Tongue (tissue), 2 donors: ENCODE results near the gene TNFRSF6B. TPM values are rescaled to one million over a fixed set of nuclear protein-coding genes. Genes with fewer than 3 reads are reported as not detected.
"Not testable (repeated sequence)": the region's sequence is repeated elsewhere in the genome, so short reads cannot be mapped to it uniquely, and the experiment has no call there.

Experiments used
- DNase-seq: peaks from one replicate; pipeline ENCODE4 v3.0.0-alpha.2; 2015
- total RNA-seq: library from RNA; depleted of rRNA; stranded (reverse); fragments of >200 nt; gene quantifications from one replicate; pipeline ENCODE4 v1.2.3, GENCODE V29; 2014

TNFRSF6B gene
- total RNA-seq, 1 donor from 2014 or later, result 1.1 TPM

GRCh38 chr20:63662813-63663189 lies 33.7 kb upstream of the TNFRSF6B start:
- DNase-seq, result no peak

DNA sequence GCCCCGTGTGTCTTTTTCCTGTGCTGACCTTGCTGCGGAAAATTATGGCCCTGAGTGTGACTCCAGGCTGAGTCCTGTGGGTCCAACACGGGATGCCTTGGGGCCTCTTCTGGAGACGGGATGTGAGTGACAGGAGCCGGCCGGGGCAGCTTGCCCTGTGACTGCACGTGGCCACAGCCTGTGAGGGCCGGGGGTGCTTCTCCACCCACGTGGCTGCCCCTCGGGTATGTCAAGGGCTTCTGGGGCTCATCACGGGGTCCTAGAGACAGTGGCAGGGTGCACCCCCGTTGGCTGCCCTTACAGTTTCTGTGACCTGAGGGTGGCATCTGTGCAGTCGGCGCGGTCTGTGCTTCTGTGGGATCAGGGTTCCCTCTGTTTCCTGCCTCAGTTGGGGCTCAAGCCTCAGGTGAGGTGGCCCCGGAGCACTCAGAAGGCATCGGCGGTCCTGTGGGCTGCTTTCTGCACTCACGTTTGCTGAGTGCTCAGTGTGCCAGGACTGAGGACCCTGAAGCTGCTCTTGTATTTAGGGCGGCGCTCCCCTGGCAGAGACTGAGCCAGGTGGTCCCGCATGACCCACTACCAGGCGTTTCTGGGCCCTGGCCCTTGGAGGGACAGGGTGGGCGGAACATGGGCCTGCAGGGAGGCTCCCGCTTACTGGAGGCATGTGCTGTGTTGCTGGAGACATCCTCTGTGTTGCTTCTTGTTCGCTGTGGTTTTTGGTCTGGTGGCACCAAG lies 33.0 kb upstream of the TNFRSF6B start:
- no peak for DNase-seq

DNA sequence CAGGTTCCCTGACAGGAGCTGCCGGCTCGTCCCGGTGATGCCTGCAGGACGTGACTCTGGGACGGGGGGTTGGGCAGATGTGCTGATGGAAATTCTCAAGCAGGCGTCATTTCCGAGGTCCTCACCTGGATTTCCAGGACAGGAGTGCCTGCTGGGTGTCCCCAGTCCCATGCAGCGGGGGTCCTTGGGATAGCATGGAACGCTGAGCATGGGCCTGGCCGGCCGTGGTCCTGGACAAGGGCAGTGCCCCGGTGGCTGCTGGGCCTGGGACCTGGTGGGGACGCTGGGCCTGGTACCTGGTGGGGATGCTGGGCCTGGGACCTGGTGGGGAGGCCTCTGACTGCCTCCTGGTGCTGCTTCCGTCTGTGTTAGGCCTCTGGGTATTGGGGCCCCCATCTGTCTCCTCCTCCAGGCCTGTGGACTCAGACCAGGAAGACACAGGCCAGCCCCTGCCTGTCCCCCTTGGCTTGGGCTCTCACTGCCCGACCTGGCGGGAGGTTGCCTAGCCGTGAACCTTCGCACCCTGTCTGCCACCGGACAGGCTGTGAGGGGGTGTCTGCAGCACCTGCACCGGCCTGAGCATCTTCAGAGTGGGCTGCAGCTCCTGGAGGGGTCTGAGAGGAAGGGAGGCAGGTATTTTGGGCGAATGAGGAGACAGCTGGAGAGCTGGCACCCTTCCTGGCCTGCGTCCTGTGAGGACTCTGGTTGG lies 32.2 kb upstream of the TNFRSF6B start:
- no peak for DNase-seq

DNA sequence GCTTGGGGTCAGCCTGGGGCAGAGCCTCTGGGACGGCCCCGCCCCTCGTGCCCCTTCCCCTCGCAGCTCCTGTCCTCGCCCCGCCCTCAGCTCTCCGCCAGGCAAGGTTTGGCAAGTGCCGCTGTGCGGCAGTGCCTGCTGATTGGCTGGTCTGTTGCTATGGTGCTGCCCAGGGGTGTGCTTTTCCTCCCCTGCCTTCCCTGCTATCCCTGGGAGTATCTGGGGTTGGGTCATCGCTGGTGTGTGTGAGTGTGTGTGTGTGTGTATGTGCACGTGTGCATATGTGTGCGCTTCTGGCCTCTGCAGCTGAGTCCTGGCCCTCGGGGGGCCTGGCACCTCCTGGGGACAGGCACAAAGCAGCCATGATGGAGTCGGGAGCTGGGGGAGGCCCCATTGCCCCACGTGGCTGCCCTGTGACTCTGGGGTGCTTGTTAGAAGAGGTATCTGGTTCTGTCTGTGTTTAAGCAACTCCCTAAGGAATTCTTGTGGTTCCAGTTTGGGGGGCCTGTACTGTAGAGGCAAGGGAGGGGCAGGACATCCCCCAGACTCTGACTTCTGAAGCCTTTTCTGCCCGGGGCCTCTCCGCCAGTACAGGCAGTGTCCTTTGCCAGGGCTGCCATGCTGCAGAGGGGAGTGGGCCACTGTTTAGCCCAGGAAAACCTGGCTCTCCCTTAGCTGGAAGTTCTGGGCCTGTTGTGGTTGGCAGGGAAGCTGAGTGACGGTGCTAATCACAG lies 31.4 kb upstream of the TNFRSF6B start:
- no peak for DNase-seq

GRCh38 chr20:63665708-63666107 lies 30.7 kb upstream of the TNFRSF6B start:
- no peak for DNase-seq

DNA sequence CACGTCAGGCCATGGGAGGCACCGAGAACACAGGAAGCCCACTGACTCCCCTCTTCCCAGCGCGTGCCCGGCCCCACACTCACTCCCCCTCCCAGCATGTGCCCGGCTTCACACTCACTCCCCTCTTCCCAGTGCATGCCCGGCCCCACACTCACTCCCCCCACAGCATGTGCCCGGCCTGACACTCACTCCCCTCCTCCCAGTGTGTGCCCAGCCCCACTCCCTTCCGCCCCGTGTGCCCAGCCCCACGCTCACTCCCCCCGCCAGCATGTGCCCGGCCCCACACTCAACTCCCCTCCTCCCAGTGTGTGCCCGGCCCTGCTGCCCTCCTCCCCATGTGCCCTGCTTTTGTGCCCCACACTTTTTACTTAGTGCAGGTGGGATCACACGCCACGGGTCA lies 28.6 kb upstream of the TNFRSF6B start:
- no peak for DNase-seq

DNA sequence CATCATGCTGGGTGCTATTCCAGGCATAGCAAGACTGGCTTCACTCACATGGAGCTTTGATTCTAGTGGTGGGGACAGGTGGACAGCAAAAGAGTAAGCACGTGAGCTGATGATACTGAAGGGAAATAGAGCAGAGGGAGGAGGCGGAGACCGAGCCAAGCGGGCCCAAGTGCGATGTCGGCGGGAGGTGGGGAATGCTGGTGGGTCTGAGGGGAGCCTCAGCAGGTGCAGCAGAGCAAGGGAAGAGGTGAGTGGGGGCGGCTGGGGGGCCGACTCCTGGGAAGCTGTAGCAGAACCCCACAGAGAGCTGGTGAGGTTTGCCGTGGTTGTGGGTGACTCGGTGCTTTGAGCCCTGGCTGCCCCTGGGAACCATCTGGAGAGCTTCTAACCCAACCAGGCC lies 28.1 kb upstream of the TNFRSF6B start:
- no peak for DNase-seq

GRCh38 chr20:63671695-63672094 lies 24.8 kb upstream of the TNFRSF6B start:
- not testable (repeated sequence) for DNase-seq

DNA sequence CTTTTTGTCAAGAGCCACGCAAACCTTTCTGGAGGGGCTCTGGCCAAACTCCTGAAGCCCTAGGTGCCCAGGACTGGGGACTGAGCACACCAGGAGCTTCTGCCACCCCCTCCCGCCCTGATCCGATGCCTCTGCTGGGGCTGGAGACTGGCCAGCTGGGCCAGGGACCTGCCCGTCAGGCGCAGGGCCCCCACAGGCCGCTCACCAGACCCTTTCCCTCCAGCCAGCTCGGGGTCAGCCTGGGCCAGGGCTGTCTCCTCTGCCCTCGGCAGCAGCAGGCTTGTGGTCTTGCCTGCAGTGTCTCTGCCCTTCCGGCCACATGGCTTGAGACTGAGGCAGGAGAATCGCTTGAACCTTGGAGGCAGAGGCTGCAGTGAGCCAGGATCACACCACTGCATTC lies 23.8 kb upstream of the TNFRSF6B start:
- no peak for DNase-seq

- DNase-seq, result no peak
Observed at GRCh38 chr20:63673951-63674350, 22.5 kb upstream of the TNFRSF6B start.

GRCh38 chr20:63675681-63676368 lies 20.6 kb upstream of the TNFRSF6B start:
- no peak for DNase-seq

DNA sequence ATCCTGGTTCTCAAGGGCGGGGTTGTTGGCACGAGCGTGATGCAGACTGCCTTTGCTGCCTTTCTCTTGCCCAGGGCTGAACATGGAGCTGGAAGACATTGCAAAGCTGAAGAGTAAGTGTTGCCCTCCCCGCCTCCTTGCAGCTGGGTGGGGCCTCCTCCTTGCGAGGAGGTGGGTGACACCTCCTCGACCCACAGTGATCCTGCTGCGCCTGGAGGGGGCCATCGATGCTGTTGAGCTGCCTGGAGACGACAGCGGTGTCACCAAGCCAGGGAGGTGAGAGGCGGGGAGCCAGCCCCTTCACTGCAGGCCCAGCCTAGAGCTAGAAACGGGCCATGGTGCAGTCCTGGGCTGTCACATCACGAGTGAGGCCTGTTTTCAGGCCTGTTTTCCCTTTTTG lies 18.4 kb upstream of the TNFRSF6B start:
- DNase-seq, result no peak

- DNase-seq, result no peak
Observed at GRCh38 chr20:63678667-63679465, 17.6 kb upstream of the TNFRSF6B start.

GRCh38 chr20:63679799-63680305 lies 16.6 kb upstream of the TNFRSF6B start:
- DNase-seq, result no peak

- no peak for DNase-seq
Observed at GRCh38 chr20:63680427-63680826, 16.0 kb upstream of the TNFRSF6B start.

DNA sequence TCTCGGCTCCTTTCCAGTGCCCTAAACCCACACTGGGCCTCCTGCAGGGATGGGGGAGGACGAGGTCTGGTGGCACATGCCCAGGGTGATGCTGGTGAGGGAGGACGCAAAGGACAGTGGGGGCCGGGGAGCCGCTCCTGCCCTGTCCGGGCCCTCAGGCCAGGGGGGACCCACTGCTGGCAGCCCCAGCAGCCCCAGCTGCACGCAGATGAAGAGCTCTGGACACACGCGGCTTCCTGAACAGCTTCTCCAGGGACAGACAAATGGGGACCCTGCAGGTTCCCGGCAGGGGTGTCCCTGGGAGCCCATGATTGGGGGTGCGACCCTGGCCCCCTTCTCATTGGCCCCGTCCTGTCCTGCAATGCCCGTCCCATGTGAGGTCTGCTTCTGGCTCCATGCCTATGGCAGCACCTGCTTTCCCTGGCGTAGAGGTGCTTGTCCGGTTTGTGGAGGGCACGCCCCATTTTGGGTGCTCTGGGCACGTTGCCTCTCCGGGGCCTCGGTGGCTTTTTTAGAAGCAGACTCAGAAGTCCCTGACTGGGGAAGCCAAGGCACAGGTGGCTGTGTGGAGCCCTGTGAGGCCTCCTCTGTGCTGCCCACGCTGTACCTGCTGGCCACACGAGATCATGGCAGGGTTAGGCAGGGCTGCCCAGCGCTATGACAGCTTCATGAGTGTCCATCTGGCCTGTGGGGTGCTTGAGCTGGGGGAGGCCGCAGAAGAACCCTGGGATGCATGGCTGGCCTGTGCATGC lies 15.4 kb upstream of the TNFRSF6B start:
- no peak for DNase-seq

DNA sequence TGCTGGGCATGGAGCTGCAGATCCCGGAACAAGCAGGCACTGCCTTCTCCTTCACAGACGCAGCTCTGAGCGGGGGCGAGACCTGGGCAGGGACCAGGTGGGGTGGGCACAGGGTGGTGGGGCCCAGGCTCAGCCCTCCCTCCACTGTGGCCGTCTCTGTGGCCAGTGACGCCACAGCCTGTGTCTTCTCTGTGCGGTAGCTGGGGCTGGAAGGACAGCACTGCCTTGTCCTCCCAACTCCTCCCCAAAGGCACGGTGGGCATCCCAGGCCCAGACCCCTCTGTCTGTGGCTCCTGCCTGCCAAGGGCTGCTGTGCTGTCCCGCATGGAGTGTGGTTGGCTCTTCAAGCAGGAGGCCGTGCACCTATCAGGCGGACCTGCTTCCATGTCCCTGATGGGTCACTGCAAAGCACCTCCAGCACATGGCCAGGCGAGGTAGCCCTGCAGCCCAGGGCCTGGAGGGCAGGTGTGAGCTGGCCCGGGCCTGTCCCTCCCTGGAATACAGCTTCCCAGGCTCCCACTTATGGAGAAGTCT lies 14.8 kb upstream of the TNFRSF6B start:
- DNase-seq, result no peak

DNA sequence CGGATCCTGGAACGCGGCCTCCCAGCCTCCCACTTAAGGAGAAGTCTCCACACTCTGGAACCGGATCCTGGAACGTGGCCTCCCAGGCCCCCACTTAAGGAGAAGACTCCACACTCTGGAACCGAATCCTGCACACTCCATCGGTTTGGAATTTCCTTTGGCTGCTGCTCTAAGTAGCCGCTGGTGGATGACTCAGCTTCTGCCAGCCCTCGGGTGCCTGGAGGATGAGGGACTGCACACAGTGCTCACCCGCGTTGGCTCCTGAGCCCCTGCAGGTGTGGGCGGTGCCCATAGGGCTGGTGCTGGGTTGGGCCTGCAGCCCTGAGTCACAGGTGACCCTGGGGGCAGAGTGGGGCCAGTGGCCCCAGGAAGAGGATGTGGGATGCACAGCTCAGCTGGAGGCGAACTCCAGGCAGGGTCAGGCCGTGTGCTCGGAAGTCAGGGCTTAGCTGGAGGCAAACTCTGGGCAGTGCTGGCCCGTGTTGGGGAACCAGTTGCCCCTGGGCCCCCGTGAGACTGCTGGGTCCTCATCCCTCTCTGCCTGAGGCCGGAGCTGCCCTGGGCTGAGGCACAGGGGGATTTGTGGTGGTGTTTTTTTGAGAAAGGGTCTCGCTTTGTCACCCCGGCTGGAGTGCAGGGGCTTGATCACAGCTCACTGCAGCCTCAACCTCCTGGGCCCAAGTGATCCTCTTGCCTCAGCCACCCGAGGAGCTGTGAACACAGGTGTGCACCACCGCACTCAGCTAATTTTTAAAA lies 13.9 kb upstream of the TNFRSF6B start:
- DNase-seq, result no peak

GRCh38 chr20:63685269-63686026 lies 11.0 kb upstream of the TNFRSF6B start:
- no peak for DNase-seq
